ENCODE results near the gene AP1G1.

AP1G1 gene

DNA sequence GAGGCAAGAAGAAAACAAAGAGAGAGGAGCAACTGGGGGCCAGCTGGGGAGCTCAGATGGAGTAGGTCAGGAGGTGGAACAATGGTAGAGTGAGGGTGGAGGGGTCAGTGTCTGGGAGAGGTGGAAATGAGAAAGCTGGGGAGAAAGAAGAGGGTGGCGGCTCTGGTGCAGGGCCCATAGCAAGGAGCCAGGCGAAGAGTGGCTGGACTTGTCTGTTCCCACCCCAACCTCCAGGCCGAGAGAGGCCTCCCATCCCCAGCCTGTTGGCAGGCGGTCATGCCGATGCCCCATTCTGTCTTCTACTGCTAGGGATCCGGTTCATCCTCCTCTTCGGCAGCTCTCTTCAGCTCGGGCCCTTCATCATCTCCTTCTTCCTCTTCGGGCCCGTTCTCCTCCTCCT is 31.3 kb downstream of the AP1G1 start:
- Histone ChIP-seq H3K9me2 (replicated peaks; ENCODE audit: control insufficient read depth, low read length) (no peaks in the 10 kb centered on the region), H3K9me3 (ENCODE audit: control insufficient read depth, insufficient read depth, low read length) (no peaks in the 10 kb centered on the region), H3K36me3 (ENCODE audit: control insufficient read depth, low read length) (peaks cover 59% of the 10 kb centered on the region), H3K27me3 (ENCODE audit: control insufficient read depth, low read length) (no peaks in the 10 kb centered on the region), H3K27ac (ENCODE audit: low read depth, low read length) (no peak overlapping the region), H3K4me2 (ENCODE audit: low read length) (no peak overlapping the region), H3F3A (ENCODE audit: control insufficient read depth, insufficient read depth) (peaks cover 3% of the 10 kb centered on the region; the same call in 1 of the 2 replicates), H3K79me2 (ENCODE audit: control insufficient read depth, low read length) (peaks cover 55% of the 10 kb centered on the region), H3K4me3 (ENCODE audit: low read length) (no peak overlapping the region), H3K4me1 (ENCODE audit: control insufficient read depth, low read length) (peaks cover 13% of the 10 kb centered on the region), H4K20me1 (ENCODE audit: control insufficient read depth, insufficient read depth, low read depth, low read length) (no peaks in the 10 kb centered on the region)
- TF ChIP-seq CTCF (IDR thresholded peaks at IDR 0.05; ENCODE audit: low read depth, low read length, poor library complexity, severe bottlenecking) (no peak), EZH2phosphoT487 (IDR thresholded peaks at IDR 0.05; ENCODE audit: borderline replicate concordance, low read length) (no peak)

- no peak for TF ChIP-seq CTCF (IDR thresholded peaks at IDR 0.05; ENCODE audit: low read depth, low read length, poor library complexity, severe bottlenecking)
- TF ChIP-seq EZH2phosphoT487 (IDR thresholded peaks at IDR 0.05; ENCODE audit: borderline replicate concordance, low read length): no peak
- Histone ChIP-seq H4K20me1 (ENCODE audit: control insufficient read depth, insufficient read depth, low read depth, low read length) (no peaks in the 10 kb centered on the region), H3K79me2 (ENCODE audit: control insufficient read depth, low read length) (peaks cover 43% of the 10 kb centered on the region)
These were observed 32.7 kb downstream of the AP1G1 start for GRCh38 chr16:71775949-71776348.

GRCh38 chr16:71771571-71771970 is 37.1 kb downstream of the AP1G1 start:
- Histone ChIP-seq H3K36me3 (ENCODE audit: control insufficient read depth, low read length) (peaks cover 68% of the 10 kb centered on the region), H3K27me3 (ENCODE audit: control insufficient read depth, low read length) (no peaks in the 10 kb centered on the region), H3F3A (ENCODE audit: control insufficient read depth, insufficient read depth) (peaks cover 3% of the 10 kb centered on the region; the same call in 1 of the 2 replicates), H3K79me2 (ENCODE audit: control insufficient read depth, low read length) (peaks cover 13% of the 10 kb centered on the region), H3K27ac (ENCODE audit: low read depth, low read length) (no peak overlapping the region), H3K9me3 (ENCODE audit: control insufficient read depth, insufficient read depth, low read length) (no peaks in the 10 kb centered on the region), H3K9me2 (replicated peaks; ENCODE audit: control insufficient read depth, low read length) (no peaks in the 10 kb centered on the region), H3K4me1 (ENCODE audit: control insufficient read depth, low read length) (peaks cover 9% of the 10 kb centered on the region), H4K20me1 (ENCODE audit: control insufficient read depth, insufficient read depth, low read depth, low read length) (no peaks in the 10 kb centered on the region), H3K4me3 (ENCODE audit: low read length) (no peak overlapping the region), H3K4me2 (ENCODE audit: low read length) (no peak overlapping the region)
- no peak for TF ChIP-seq EZH2phosphoT487 (IDR thresholded peaks at IDR 0.05; ENCODE audit: borderline replicate concordance, low read length)
- TF ChIP-seq CTCF (IDR thresholded peaks at IDR 0.05; ENCODE audit: low read depth, low read length, poor library complexity, severe bottlenecking): no peak

More at GRCh38 chr16:71775949-71776348, 32.7 kb downstream of the AP1G1 start:
- H3K27ac ChIP-seq (ENCODE audit: low read depth, low read length): no peak overlapping the region
- H3K27me3 ChIP-seq (ENCODE audit: control insufficient read depth, low read length): no peaks in the 10 kb centered on the region
- no peak overlapping the region for H3K4me3 ChIP-seq (ENCODE audit: low read length)
- peaks cover 3% of the 10 kb centered on the region; the same call in 1 of the 2 replicates for H3F3A ChIP-seq (ENCODE audit: control insufficient read depth, insufficient read depth)
- H3K4me1 ChIP-seq (ENCODE audit: control insufficient read depth, low read length): peaks cover 13% of the 10 kb centered on the region
- H3K4me2 ChIP-seq (ENCODE audit: low read length): no peak overlapping the region
- no peaks in the 10 kb centered on the region for H3K9me3 ChIP-seq (ENCODE audit: control insufficient read depth, insufficient read depth, low read length)
- no peaks in the 10 kb centered on the region for H3K9me2 ChIP-seq (replicated peaks; ENCODE audit: control insufficient read depth, low read length)
- H3K36me3 ChIP-seq (ENCODE audit: control insufficient read depth, low read length): peaks cover 58% of the 10 kb centered on the region
